GM12864 (cell line): ENCODE measurements around the gene SP110.

Experiments used
- DNase-seq: peaks from one replicate; pipeline ENCODE4 v3.0.0-alpha.2; 2011; ENCODE audit warnings: low read depth
- H3K4me3 ChIP-seq: 2 replicates; pipeline ENCODE4 v1.5.1; 2011; ENCODE audit warnings: mild to moderate bottlenecking, low read depth, low read length, control low read depth
- TF ChIP-seq, protein P1 (sequence below): IDR thresholded peaks from 2 replicates; pipeline ENCODE4 v1.5.1; 2011; ENCODE audit warnings: low read depth, mild to moderate bottlenecking, moderate library complexity, low read length, control low read depth, inconsistent platforms; ENCODE audit errors: missing control alignments

The SP110 gene

GRCh38 chr2:230184727-230185578 is 34.8 kb downstream of the SP110 start:
- TF ChIP-seq, protein P1, sequence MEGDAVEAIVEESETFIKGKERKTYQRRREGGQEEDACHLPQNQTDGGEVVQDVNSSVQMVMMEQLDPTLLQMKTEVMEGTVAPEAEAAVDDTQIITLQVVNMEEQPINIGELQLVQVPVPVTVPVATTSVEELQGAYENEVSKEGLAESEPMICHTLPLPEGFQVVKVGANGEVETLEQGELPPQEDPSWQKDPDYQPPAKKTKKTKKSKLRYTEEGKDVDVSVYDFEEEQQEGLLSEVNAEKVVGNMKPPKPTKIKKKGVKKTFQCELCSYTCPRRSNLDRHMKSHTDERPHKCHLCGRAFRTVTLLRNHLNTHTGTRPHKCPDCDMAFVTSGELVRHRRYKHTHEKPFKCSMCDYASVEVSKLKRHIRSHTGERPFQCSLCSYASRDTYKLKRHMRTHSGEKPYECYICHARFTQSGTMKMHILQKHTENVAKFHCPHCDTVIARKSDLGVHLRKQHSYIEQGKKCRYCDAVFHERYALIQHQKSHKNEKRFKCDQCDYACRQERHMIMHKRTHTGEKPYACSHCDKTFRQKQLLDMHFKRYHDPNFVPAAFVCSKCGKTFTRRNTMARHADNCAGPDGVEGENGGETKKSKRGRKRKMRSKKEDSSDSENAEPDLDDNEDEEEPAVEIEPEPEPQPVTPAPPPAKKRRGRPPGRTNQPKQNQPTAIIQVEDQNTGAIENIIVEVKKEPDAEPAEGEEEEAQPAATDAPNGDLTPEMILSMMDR, result no peak
- DNase-seq, result no peak
- H3K4me3 ChIP-seq, result no peak overlapping the region

DNA sequence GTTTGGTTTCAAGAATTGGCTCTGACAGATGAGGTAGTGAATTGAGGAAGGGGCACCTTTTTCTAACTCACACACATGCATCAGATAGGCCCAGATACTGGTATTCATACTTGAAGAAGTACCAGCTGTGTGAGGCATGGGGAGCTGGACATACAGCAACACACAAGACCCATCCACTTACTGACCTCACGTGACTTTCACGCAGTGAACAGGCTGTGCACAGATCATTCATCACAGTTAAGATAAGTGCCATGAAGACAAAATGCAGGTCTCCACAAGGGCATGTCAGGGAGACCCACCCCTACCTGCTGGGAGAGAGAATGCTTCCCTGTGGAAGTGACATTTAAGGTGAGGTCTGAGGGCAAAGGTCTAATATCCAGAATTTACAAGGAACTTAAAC is 38.6 kb downstream of the SP110 start:
- DNase-seq, result no peak
- TF ChIP-seq, protein P1, result no peak

DNA sequence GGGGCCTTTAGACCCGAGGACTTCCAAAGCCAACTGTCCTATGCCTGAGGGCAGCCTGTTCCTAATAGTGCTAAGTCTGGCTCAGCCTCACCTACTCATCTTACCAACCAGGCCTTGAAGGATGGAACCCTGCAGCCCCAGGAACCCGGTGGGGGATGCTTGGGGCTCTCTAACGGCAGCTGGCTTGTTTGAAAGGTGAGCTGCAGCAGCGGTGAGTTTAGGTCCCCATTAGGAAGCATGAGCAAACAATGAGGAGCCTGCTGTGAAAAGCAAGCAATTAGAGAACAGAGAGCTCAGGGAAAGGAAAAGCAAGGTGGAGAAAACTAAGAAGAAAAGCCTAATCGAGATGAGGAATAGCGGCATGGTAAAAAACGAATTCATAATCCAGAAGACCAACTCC is 39.9 kb downstream of the SP110 start:
- TF ChIP-seq, protein P1, result no peak
- DNase-seq, result no peak
- H3K4me3 ChIP-seq, result no peak overlapping the region

More for the DNA sequence above, 38.6 kb downstream of the SP110 start:
- no peak overlapping the region for H3K4me3 ChIP-seq

DNA sequence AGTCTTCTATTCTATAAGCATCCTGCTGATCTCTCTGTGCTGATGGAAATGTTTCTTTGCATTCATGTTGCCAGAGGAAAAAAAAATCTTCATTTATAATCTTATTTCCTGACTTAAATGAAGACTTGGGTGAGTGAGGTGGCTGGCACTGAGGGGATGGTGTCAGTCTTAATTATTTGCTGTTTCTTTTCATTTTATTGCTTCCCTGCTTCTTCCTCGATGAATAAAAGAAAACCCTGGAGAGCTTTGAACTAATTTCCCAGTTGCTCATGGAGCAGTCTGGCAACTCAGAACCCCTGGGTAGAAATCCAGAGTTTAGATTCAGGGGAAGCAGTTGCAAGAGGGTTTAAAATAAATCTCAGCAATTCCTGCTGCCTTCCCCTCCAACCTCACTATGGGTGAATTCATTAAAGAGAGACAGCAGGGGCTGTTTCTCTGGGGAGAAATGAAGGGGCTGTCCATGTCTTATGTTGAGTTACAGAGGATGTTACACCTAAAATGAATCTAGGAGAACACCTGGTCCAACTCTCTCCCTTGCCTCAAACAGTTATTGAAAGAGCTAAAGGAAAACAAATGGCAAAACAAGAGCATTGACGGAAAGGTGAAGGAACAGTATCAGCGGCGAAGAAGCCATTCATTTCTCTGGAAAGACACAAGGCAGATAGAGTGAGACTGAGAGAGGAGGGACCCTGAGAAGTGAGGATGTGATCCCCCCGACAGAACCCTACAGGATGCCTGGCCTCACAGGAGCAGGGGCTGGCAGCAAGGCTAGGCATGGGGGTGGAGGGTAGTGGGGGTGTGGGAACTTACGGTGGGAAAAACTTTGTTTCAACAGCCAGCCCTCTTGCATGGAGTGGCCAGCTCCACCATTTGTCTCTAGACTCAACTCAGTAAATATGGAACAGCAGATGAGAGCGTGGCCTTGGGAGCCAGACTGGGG is 41.0 kb downstream of the SP110 start:
- no peak for DNase-seq
- no peak overlapping the region for H3K4me3 ChIP-seq

GRCh38 chr2:230176996-230177395 is 42.8 kb downstream of the SP110 start:
- H3K4me3 ChIP-seq, result no peak overlapping the region
- DNase-seq, result no peak
- TF ChIP-seq, protein P1, result no peak

More for the DNA sequence above, 41.0 kb downstream of the SP110 start:
- TF ChIP-seq, protein P1, result no peak

GRCh38 chr2:230174466-230174865 is 45.3 kb downstream of the SP110 start:
- TF ChIP-seq, protein P1, result no peak
- H3K4me3 ChIP-seq, result no peak overlapping the region

More at GRCh38 chr2:230174466-230174865, 45.3 kb downstream of the SP110 start:
- no peak for DNase-seq
